A673 (cell line): Measurements from ENCODE around the gene NUDCD3.

ENCODE experiments used
- CTCF ChIP-seq: fragments of 300-800, 200-600 bp; sonication (generic); conservative IDR thresholded peaks from 2 replicates; pipeline ENCODE4 v1.5.1; 2017; ENCODE audit warnings: low read depth, mild to moderate bottlenecking, antibody characterized with exemption, low read length, moderate library complexity, mixed read lengths
- EZH2 ChIP-seq: fragments of 200-600 bp; sonication (generic); IDR thresholded peaks from 2 replicates; pipeline ENCODE4 v1.6.1; 2017; ENCODE audit warnings: borderline replicate concordance, low read depth, mild to moderate bottlenecking, mixed read lengths, antibody characterized with exemption, low read length; ENCODE audit not compliant: poor library complexity, severe bottlenecking

- TF ChIP-seq CTCF (no peak), EZH2 (no peak)
These were observed 93.4 kb downstream of the NUDCD3 start for GRCh38 chr7:44396931-44397545.
